Left ventricle myocardium superior (tissue), 1 donor: ENCODE data around the gene CDC20. TPM values are rescaled to one million over a fixed set of nuclear protein-coding genes. Genes with fewer than 3 reads are reported as not detected.
"Not testable (repeated sequence)": the region's sequence is repeated elsewhere in the genome, so short reads cannot be mapped to it uniquely, and the experiment has no call there.

Experiments
- ATAC-seq: fragments of 200-7000 bp; cut with Tn5 transposase; one replicate; pipeline ENCODE4 v1.9.1; 2020; ENCODE audit warnings: mild to moderate bottlenecking, moderate library complexity
- DNase-seq: peaks from one replicate; pipeline ENCODE4 v3.0.0-alpha.2; 2020
- intact Hi-C: fragments of 100-400 bp; cut with micrococcal nuclease; formaldehyde crosslinking; loops from one replicate; pipeline ENCODE4 v1.11.0; 2022
- total RNA-seq: library from RNA; stranded (reverse); fragmentation: NEBNext Ultra II Directional; extraction: Animal tissue kit (Norgen Biotek cat#: 25700); gene quantifications from one replicate; pipeline ENCODE4 v1.2.1, GENCODE V29; 2021
- donor health status: DM: no; HTN: yes; CAD: no; lungs with severe emphysema.

Gene CDC20
- total RNA-seq, 1 donor from 2014 or later = 1.3 TPM

DNA sequence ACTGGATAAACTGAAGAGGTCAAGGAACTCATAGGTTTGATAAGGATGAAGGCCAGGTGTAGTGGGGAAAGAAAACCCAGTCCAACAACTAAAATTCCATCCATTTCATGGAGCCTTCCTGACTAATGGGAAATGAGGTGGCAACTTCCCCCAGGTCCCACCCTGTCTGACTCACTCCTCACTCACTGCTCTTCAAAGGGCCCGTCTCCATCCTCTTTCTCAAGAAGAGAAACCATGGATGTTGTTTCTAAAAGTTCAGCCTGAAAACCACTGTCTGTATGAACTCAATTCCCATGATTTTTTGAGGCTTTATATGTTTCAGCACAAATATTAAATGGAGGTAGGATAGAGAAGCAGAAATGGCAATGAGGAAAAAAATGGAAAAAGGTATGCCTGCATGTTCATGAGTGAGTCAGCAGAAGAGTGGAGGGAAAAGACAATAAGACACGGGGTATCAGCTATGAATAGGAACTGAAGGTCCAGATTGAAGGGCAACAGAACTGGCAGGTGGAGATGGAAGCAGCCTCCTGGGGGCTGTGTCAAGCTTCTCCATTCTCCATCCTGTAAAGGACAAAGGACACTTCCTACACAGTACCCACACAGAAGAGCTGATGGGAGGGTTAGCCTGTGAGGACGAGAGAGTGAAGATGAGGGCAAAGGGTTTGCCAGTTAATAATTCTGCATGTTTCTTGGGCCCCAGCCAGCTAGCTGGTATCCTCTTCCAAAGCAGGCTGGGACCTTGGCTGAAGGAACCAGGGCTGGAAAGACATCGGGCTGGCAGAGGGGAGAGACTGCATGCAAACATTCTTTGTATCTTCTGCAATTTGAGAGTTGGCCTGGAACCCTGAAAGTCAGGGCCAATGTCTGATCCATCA, 14.5 kb downstream of the CDC20 start:
- intact Hi-C loops = loop anchor here (5.0 kb wide), 1 partner anchor 136 kb away; no protein-coding TSS in a partner anchor
- ATAC-seq = peak; percentile 67
- DNase-seq = no peak

DNA sequence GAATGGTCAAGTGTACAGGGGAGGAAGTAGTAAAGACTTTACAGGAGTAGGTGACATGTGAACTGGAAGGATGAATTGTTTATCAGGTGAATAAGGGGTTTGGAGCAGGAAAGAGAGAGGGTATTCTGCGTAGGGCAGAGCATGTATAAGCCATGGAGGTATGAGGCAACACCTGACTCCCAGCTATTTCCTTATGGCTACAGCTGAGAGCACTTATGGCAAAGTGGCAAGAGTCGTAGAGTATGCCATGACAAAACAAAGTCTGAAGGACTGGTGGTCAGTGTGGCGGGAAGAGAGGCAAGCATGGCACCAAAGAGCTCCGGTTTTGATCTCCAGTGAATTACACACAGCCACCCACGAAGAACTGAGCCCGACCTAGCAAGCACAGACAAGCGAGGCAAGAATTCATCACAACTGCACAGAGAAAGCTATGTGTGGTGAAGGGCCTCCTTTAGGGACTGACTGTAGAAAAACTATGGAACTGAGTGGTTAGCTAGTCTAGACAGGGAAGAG, 18.0 kb downstream of the CDC20 start:
- intact Hi-C loops = no loop called here
- ATAC-seq = no peak
- DNase-seq = no peak

DNA sequence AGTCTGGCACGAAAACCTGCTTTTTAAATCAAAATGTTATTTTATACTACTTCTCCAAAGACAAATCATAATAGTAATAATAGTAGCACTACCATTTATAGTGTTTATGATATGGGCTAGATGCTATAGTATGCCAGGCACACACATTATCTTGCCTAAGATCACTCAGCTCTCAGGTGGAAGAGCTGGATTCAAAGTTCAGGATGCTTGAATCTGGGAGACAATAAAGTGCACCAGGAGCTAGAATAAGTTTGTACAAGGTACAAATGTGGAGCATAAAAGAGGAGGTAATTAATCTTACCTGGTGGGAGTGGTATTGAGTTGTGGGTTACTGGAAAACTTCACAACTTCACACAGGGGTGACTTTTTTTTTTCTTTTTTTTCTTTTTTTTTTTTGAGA, 19.1 kb downstream of the CDC20 start:
- ATAC-seq = no peak
- no peak for DNase-seq
- intact Hi-C loops = no loop called here

GRCh38 chr1:43379476-43379875, 20.7 kb downstream of the CDC20 start:
- intact Hi-C loops = no loop called here
- ATAC-seq = no peak
- DNase-seq = no peak

DNA sequence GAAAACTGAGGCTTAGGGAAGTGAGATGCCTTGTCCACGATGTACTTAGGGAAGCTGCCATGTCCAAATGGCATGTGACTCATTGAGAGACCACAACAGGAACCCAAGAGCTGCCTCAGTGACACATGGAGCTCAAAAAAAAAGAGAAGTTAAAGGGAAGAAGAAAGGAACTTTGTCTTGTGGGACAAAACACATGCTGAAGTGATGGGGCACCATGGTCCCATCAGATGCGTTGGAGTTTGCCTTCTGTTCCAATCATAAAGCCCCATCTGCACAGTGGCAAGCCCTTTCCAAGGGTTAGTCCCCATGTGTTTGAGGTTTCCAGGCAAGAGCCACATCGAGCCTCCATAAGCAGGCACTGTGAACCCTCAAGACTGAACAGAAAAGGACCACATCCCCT, 22.8 kb downstream of the CDC20 start:
- DNase-seq = no peak
- intact Hi-C loops = no loop called here
- ATAC-seq = peak; percentile 21

GRCh38 chr1:43382027-43382779, 23.4 kb downstream of the CDC20 start:
- intact Hi-C loops = no loop called here
- DNase-seq (no peak), ATAC-seq (peak; percentile 82)

DNA sequence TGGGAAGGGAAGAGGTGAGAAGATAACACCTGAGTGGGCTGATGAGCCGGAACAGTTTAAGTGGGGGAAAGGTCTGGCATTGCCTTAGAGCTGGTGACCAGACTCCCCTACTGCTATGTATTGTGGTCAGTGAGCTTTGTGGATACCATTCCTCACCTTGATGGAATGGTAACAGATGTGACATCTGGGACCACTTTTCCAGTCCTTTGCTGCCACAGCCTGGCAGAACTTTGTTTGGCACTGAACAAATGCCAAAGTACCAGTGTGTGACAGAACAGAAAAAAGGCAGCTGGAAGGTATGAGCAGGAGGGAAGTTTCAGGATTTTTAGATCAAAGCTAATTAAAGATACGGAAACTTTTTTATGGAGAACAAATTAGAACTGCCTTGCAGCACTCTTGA, 24.7 kb downstream of the CDC20 start:
- DNase-seq = no peak
- intact Hi-C loops = no loop called here
- peak; percentile 61 for ATAC-seq

DNA sequence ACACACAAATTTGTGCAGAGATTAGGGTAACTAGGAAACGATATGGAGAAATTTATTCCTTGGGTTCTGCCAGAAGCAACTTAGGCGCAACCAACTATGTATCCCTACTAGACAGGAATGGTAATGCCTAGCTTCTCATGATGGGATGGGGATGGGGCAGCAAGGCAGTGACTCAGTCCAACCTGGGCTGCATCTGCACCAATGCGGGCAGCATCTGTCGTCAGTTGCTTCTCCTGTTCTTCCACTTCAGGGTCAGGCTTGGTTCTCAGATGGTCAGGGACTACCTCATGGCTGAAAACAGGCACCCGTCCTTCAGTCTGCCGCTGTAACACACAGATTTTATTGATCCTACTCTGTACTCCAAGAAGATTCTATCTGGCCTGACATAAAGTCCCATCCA, 27.9 kb downstream of the CDC20 start:
- ATAC-seq (no peak), DNase-seq (no peak)
- intact Hi-C loops = no loop called here

DNA sequence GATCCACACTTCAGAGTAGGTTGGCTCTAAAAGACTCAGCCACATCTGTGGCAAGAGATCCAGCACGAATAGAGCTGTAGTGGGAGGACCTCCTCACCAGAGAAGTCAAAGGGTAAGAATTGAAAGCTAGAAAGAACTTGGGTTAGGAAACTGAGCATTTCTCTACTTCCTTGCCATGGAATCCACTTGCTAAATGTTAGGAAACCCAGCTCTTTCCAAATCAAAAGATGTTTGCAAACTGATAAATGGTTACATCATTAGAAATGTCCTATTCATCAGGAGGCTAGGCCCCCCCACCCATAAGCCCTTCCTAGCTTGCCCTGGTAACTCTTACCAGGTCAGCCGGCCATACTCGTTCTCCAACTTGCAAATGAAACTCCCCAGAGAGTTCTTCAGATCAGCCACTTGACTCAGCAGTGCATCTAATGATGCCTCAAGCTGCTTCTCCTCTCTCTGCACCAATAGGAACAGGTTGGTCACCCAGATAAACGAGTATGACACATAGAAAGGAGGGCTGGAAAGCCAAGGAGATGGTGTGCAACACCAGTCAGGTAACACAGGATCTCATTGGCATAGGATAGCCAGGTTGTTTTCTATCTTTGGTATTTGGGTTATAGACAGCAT, 29.3 kb downstream of the CDC20 start:
- no peak for DNase-seq
- ATAC-seq = no peak
- intact Hi-C loops = no loop called here

GRCh38 chr1:43388613-43389012, 29.8 kb downstream of the CDC20 start:
- intact Hi-C loops = no loop called here
- no peak for DNase-seq
- no peak for ATAC-seq

DNA sequence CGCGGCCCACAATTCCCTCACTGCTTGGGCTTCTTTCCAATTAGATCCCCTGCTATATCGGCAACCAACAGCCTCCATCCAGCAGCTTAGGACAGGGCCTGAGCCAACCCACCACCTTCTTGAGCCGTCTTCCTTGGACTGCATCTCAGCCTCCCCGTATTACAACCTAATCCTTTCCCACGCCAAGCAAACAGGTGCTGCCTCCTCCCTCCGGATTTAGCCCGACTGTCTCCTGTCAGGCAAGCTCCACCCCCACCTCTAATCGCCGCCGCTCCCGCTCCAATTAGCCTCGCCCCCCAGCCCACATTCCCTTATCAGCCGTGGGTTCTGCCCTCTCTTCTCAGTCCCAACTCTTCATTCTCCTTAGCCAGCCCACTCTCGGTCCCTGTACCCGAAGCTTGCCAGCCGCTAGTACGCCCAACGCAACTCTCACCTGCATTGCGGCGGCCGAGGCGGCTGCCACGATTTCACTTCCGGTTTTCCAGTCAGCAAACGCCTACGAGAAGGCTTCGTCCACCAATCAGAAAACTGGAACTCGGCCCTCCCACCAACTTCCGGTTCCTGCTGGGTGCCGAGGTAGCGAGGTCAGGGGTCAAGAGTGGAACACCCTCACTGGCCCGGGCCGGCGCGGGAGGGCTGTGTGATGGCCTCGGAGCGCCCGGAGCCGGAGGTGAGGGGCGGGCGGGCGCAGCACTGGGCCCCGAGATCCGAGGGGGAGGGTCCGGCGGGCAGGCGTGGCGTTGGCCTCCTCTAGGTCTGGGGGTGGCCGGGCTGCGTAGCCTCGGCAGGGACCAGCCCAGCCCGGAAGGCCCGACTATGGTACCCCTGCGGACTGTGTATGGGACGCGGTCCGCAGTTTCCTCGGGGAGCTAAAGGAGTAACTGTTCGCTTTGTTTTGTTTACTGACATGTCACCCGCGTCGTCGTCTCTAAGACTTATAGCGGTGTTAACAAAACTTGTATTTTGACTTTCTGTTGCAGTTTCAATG, 30.8 kb downstream of the CDC20 start, which contains the start of the genes MED8 and SZT2:
TSS of gene MED8 (minus strand) at position 475 of the 988 bp plus-strand sequence. CDS start at position 439, 36 bp downstream.
TSS of gene SZT2 (plus strand) at position 574 of the 988 bp plus-strand sequence. CDS start at position 644, 70 bp downstream.
- ATAC-seq = peak; percentile 99

DNA sequence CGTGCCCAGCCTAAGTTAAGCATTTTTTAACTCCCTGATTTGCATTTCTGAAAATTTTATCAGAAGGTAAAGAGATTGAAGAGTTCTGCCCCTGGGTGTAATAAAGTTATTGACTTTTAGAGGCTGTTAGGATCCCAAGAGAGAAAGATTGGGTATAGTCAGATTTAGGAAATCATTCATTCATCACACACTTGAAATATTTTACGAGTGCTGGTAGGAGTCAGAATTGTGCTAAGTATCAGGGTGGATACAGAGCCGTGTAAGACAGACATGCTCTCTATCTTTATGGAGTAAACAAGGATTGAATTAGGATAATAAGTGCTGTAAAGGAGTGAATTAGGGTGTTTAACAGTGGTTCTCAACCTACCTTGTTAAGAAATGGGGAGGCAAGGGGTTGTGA, 33.9 kb downstream of the CDC20 start:
- ATAC-seq (no peak), DNase-seq (no peak)
- intact Hi-C loops = no loop called here

More for the DNA sequence above, 30.8 kb downstream of the CDC20 start, which contains the start of the genes MED8 and SZT2:
- intact Hi-C loops = no loop called here
- DNase-seq = peak; percentile 96

- intact Hi-C loops = no loop called here
- no peak for ATAC-seq
- DNase-seq = no peak
Observed at GRCh38 chr1:43395523-43395922, 36.7 kb downstream of the CDC20 start.

- DNase-seq (no peak), ATAC-seq (no peak)
- intact Hi-C loops = no loop called here
Observed at GRCh38 chr1:43396059-43396458, 37.3 kb downstream of the CDC20 start.

- no peak for ATAC-seq
- intact Hi-C loops = no loop called here
- DNase-seq = no peak
Observed at GRCh38 chr1:43398227-43398626, 39.4 kb downstream of the CDC20 start.

- ATAC-seq, DNase-seq, intact Hi-C loops: not testable (repeated sequence)
Observed at GRCh38 chr1:43400441-43400840, 41.7 kb downstream of the CDC20 start.

GRCh38 chr1:43402089-43402865, 43.5 kb downstream of the CDC20 start:
- ATAC-seq = no peak
- intact Hi-C loops = no loop called here
- DNase-seq = no peak

DNA sequence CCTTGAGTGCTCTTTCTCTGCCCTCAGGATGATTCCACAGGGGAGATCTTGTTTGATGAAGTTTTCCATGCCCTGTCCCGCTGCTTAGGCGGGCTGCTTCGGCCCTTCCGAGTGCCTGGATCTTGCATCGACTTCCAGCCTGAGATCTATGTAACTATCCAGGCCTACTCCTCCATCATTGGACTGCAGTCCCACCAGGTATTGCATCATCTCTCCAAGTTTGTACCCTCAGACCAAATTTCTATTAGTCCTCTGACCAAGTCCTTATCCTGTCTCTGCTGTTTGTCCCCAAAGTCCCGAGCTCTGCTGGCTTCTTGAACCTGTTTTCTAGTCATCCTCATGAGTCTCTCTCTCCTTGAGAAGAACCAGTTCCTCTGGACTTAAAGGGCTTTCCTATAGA, 45.6 kb downstream of the CDC20 start:
- no peak for DNase-seq

More for the DNA sequence above, 45.6 kb downstream of the CDC20 start:
- intact Hi-C loops = no loop called here
- no peak for ATAC-seq
